ENCODE results near the gene PPFIA4. TPM values are rescaled to one million over a fixed set of nuclear protein-coding genes. Genes with fewer than 3 reads are reported as not detected.

Gene PPFIA4
- total and polyA plus RNA-seq, 2 of the 4 experiments (the other 2 are of a cell fraction), result 5.4 to 13.7 TPM

- H3K27ac ChIP-seq (ENCODE audit: insufficient read depth, low read length), result no peak overlapping the region
- H3K18ac ChIP-seq (ENCODE audit: low read depth, low read length), result no peak overlapping the region
- no peak overlapping the region for H3K4me3 ChIP-seq (ENCODE audit: insufficient read depth, low read depth, low read length)
- no peak overlapping the region for H4K5ac ChIP-seq (ENCODE audit: low read depth, low read length)
- WGBS, 2 experiments (ENCODE audit: extremely low coverage in 2 of 2, insufficient read length in 1 of 2), result no CpG with 5 or more reads among the region's 2 CpGs
- H3K14ac ChIP-seq (replicated peaks; ENCODE audit: low read depth, low read length), result no peak overlapping the region
- intact Hi-C loops (cut with micrococcal nuclease), result no loop called here
- no peak overlapping the region for H3K56ac ChIP-seq (ENCODE audit: extremely low read depth, insufficient read depth, low read length)
- H2BK15ac ChIP-seq (ENCODE audit: low read depth, low read length), result no peak overlapping the region
- no peak overlapping the region for H2BK120ac ChIP-seq (ENCODE audit: low read depth, low read length)
- dilution Hi-C loops (cut with HindIII; ENCODE audit: low sequenced_read_pairs, unreplicated experiment), result no loop called here
- CTCF ChIA-PET, result no interaction called here
- H3K9ac ChIP-seq (ENCODE audit: low read depth, low read length), result no peak overlapping the region
- no peaks in the 10 kb centered on the region for H4K20me1 ChIP-seq (ENCODE audit: insufficient read depth, low read length)
- no peak overlapping the region for H2AFZ ChIP-seq (replicated peaks; ENCODE audit: low read length, poor library complexity)
- TF ChIP-seq NFE2L2 (IDR thresholded peaks at IDR 0.05; ENCODE audit: low read depth, low read length) (no peak), USF2 (IDR thresholded peaks at IDR 0.05; ENCODE audit: low read depth, low read length) (no peak), ELK1 (IDR thresholded peaks at IDR 0.05; ENCODE audit: borderline replicate concordance, low read depth, low read length) (no peak), POLR2A (IDR thresholded peaks at IDR 0.05; ENCODE audit: low read depth, low read length) (no peak), BHLHE40 (IDR thresholded peaks at IDR 0.05; ENCODE audit: low read depth, low read length) (no peak), SMC3 (IDR thresholded peaks at IDR 0.05; ENCODE audit: low read depth, low read length) (no peak), MAFK (IDR thresholded peaks at IDR 0.05; ENCODE audit: low read depth, low read length) (no peak), CHD1 (IDR thresholded peaks at IDR 0.05; ENCODE audit: low read depth, low read length) (no peak), RFX5 (IDR thresholded peaks at IDR 0.05; ENCODE audit: low read depth, low read length) (no peak), MAZ (IDR thresholded peaks at IDR 0.05; ENCODE audit: borderline replicate concordance, low read depth, low read length) (no peak), CEBPB (IDR thresholded peaks at IDR 0.05; ENCODE audit: low read depth, low read length) (no peak), MXI1 (IDR thresholded peaks at IDR 0.05; ENCODE audit: borderline replicate concordance, low read depth, low read length) (no peak), RCOR1 (IDR thresholded peaks at IDR 0.05; ENCODE audit: insufficient replicate concordance, low read length) (no peak), FOS (IDR thresholded peaks at IDR 0.05; ENCODE audit: low read depth, low read length) (no peak)
- TF ChIP-seq, protein P1, sequence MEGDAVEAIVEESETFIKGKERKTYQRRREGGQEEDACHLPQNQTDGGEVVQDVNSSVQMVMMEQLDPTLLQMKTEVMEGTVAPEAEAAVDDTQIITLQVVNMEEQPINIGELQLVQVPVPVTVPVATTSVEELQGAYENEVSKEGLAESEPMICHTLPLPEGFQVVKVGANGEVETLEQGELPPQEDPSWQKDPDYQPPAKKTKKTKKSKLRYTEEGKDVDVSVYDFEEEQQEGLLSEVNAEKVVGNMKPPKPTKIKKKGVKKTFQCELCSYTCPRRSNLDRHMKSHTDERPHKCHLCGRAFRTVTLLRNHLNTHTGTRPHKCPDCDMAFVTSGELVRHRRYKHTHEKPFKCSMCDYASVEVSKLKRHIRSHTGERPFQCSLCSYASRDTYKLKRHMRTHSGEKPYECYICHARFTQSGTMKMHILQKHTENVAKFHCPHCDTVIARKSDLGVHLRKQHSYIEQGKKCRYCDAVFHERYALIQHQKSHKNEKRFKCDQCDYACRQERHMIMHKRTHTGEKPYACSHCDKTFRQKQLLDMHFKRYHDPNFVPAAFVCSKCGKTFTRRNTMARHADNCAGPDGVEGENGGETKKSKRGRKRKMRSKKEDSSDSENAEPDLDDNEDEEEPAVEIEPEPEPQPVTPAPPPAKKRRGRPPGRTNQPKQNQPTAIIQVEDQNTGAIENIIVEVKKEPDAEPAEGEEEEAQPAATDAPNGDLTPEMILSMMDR (conservative IDR thresholded peaks at IDR 0.05; ENCODE audit: low read depth, low read length), result no peak
- POLR2A ChIA-PET (ENCODE audit: unreplicated experiment), result no interaction called here
- H4K8ac ChIP-seq (ENCODE audit: low read depth in 2 of 2, low read length in 2 of 2), result no peak overlapping the region
- H2AK5ac ChIP-seq (ENCODE audit: low read depth, low read length), result no peak overlapping the region
- H3K9me3 ChIP-seq (ENCODE audit: control insufficient read depth, insufficient read depth, low read length), result no peaks in the 10 kb centered on the region
- H3K4me1 ChIP-seq (ENCODE audit: control insufficient read depth, insufficient read depth, low read length), result peaks cover 3% of the 10 kb centered on the region; the same call in 1 of the 2 replicates
- no peak for ATAC-seq (ENCODE audit: low read depth)
- no peaks in the 10 kb centered on the region; the same call in 1 of the 2 replicates for H3K27me3 ChIP-seq (ENCODE audit: control insufficient read depth, insufficient read depth, low read length)
- H3K79me1 ChIP-seq (ENCODE audit: low read depth in 1 of 2, low read length in 2 of 2), result no peaks in the 10 kb centered on the region
- no peak for DNase-seq
- H2BK20ac ChIP-seq (ENCODE audit: low read depth, low read length), result no peak overlapping the region
- H2AK9ac ChIP-seq (replicated peaks; ENCODE audit: low read depth, low read length, poor library complexity), result no peak overlapping the region
- H3K36me3 ChIP-seq (ENCODE audit: control insufficient read depth, insufficient read depth, low read length), result peaks cover 20% of the 10 kb centered on the region
- H3K23ac ChIP-seq (ENCODE audit: low read depth, low read length), result no peak overlapping the region
- no TSS peak for BruUV-seq (replicated peaks)
- H3K4ac ChIP-seq (ENCODE audit: low read depth, low read length), result no peak overlapping the region
- in situ Hi-C loops (cut with MboI; ENCODE audit: low sequenced_read_pairs), result no loop called here
- H3K4me2 ChIP-seq (ENCODE audit: low read depth, low read length), result no peak overlapping the region
- no peaks in the 10 kb centered on the region for H3K9me1 ChIP-seq (ENCODE audit: insufficient read depth, low read length)
- H4K91ac ChIP-seq (ENCODE audit: insufficient read depth, low read depth, low read length), result no peak overlapping the region
- no peak overlapping the region for H2BK5ac ChIP-seq (ENCODE audit: low read depth, low read length, poor library complexity, severe bottlenecking)
Measured at GRCh38 chr1:203059485-203059884, 33.2 kb downstream of the PPFIA4 start.
